HG03432 (cell line): ENCODE data around the gene CDC14C.

Source experiments
- ATAC-seq: cut with Tn5 transposase; IDR thresholded peaks from one replicate; pipeline ENCODE4 v1.9.1; 2021; ENCODE audit warnings: mild to moderate bottlenecking, moderate library complexity; ENCODE audit not compliant: unreplicated experiment

The CDC14C gene

DNA sequence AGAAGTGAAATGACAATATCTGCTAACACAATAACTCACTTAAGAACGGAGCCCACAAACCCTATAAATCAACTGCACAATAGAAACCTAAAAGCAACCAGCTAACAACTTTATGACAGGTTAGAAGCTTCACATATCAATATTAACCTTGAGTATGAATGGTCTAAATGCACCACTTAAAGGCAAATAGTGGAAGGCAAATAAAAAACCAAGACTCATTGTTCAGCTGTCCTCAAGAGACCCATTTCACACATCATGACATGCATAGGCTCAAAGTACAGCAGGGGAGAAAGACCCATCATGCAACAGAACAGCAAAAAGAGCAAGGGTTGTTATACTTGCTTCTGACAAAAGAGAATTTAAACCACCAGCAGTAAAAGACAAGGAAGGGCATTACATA, 46.8 kb downstream of the CDC14C start:
- no peak for ATAC-seq

DNA sequence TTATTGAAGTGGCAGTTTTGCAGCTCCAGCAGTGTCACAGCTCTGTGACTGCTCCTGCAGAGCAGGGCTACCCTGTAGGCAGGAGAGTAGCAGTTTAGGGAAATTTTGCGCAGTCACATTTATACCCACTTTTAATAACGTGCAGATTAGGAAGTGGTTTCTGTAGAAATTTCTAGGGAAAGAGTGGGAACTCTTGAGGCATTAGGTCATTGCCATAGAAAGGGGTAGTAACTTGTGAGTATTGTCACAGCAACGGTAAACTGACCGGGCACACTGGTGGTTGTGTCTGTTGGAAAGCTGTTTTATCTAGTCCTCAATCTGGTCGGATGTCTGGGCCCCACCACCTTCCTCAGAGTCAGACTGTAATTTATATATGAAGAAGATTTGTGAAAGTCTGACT, 51.9 kb downstream of the CDC14C start:
- ATAC-seq, result no peak

DNA sequence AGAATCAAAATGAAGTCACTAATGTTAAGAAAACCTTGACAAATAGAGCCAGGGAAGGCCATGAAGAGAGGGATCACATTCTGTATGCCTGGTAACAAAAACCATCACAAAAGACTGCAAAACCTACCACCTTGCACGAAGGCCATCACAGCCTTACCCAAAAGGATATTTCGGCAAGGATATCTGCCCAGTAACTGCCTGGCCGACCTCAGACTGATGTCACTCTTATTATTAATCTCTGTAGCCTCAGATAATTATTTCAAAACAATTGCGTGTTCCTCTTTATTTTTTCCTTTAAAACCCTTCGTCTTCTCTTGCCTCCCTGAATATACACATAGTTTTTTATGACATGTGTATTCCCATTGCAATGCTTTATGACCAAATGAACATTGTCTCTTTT, 52.5 kb downstream of the CDC14C start:
- ATAC-seq, result no peak
